Measurements from ENCODE around the gene ADRA2B.

ADRA2B gene

GRCh38 chr2:96091711-96092572 lies 24.4 kb downstream of the ADRA2B start:
- Histone ChIP-seq H3K9ac (ENCODE audit: low read depth, low read length, poor library complexity, severe bottlenecking) (no peak overlapping the region), H3K4me2 (ENCODE audit: low read depth, low read length, poor library complexity, severe bottlenecking) (no peak overlapping the region), H2AFZ (ENCODE audit: low read length) (0 out of 2 replicates have a peak overlapping the region, but pooled peaks have one; percentile 44), H3K79me2 (ENCODE audit: insufficient read depth, low read length) (no peaks in the 10 kb centered on the region), H3K4me1 (ENCODE audit: insufficient read depth, low read length, poor library complexity, severe bottlenecking) (no peaks in the 10 kb centered on the region), H3K36me3 (ENCODE audit: insufficient read depth, low read length) (no peaks in the 10 kb centered on the region), H3K9me3 (ENCODE audit: insufficient read depth, low read depth, low read length) (no peaks in the 10 kb centered on the region), H3K27me3 (ENCODE audit: insufficient read depth, low read length, poor library complexity, severe bottlenecking) (no peaks in the 10 kb centered on the region), H4K20me1 (ENCODE audit: insufficient read depth, low read length, poor library complexity, severe bottlenecking) (no peaks in the 10 kb centered on the region), H3F3A (ENCODE audit: low read depth) (no peaks in the 10 kb centered on the region), H3K9me2 (replicated peaks; ENCODE audit: low read depth, low read length) (no peaks in the 10 kb centered on the region), H3K4me3 (ENCODE audit: low read length, poor library complexity, severe bottlenecking) (no peak overlapping the region)
- no peak for TF ChIP-seq EZH2phosphoT487 (IDR thresholded peaks at IDR 0.05; ENCODE audit: borderline replicate concordance)
- no peak for TF ChIP-seq CTCF (conservative IDR thresholded peaks at IDR 0.05; ENCODE audit: low read length)

- Histone ChIP-seq H4K20me1 (ENCODE audit: insufficient read depth, low read length, poor library complexity, severe bottlenecking) (no peaks in the 10 kb centered on the region), H3K4me2 (ENCODE audit: low read depth, low read length, poor library complexity, severe bottlenecking) (no peak overlapping the region), H3K9ac (ENCODE audit: low read depth, low read length, poor library complexity, severe bottlenecking) (no peak overlapping the region), H3K79me2 (ENCODE audit: insufficient read depth, low read length) (no peaks in the 10 kb centered on the region), H3K4me1 (ENCODE audit: insufficient read depth, low read length, poor library complexity, severe bottlenecking) (no peaks in the 10 kb centered on the region), H3K4me3 (ENCODE audit: low read length, poor library complexity, severe bottlenecking) (no peak overlapping the region), H3K36me3 (ENCODE audit: insufficient read depth, low read length) (no peaks in the 10 kb centered on the region), H2AFZ (ENCODE audit: low read length) (no peak overlapping the region), H3K9me2 (replicated peaks; ENCODE audit: low read depth, low read length) (no peaks in the 10 kb centered on the region), H3F3A (ENCODE audit: low read depth) (no peaks in the 10 kb centered on the region), H3K9me3 (ENCODE audit: insufficient read depth, low read depth, low read length) (no peaks in the 10 kb centered on the region), H3K27me3 (ENCODE audit: insufficient read depth, low read length, poor library complexity, severe bottlenecking) (no peaks in the 10 kb centered on the region)
- TF ChIP-seq CTCF (conservative IDR thresholded peaks at IDR 0.05; ENCODE audit: low read length) (no peak), EZH2phosphoT487 (IDR thresholded peaks at IDR 0.05; ENCODE audit: borderline replicate concordance) (no peak)
These were observed 25.1 kb downstream of the ADRA2B start for GRCh38 chr2:96091141-96091710.

- H3K9ac ChIP-seq (ENCODE audit: low read depth, low read length, poor library complexity, severe bottlenecking), result no peak overlapping the region
- H3K4me3 ChIP-seq (ENCODE audit: low read length, poor library complexity, severe bottlenecking), result no peak overlapping the region
- no peak overlapping the region for H2AFZ ChIP-seq (ENCODE audit: low read length)
- H3K79me2 ChIP-seq (ENCODE audit: insufficient read depth, low read length), result no peaks in the 10 kb centered on the region
- H3K4me2 ChIP-seq (ENCODE audit: low read depth, low read length, poor library complexity, severe bottlenecking), result no peak overlapping the region
- H3K27me3 ChIP-seq (ENCODE audit: insufficient read depth, low read length, poor library complexity, severe bottlenecking), result no peaks in the 10 kb centered on the region
- no peaks in the 10 kb centered on the region for H4K20me1 ChIP-seq (ENCODE audit: insufficient read depth, low read length, poor library complexity, severe bottlenecking)
- no peaks in the 10 kb centered on the region for H3F3A ChIP-seq (ENCODE audit: low read depth)
- no peaks in the 10 kb centered on the region for H3K9me2 ChIP-seq (replicated peaks; ENCODE audit: low read depth, low read length)
- H3K4me1 ChIP-seq (ENCODE audit: insufficient read depth, low read length, poor library complexity, severe bottlenecking), result no peaks in the 10 kb centered on the region
- no peaks in the 10 kb centered on the region for H3K36me3 ChIP-seq (ENCODE audit: insufficient read depth, low read length)
- no peaks in the 10 kb centered on the region for H3K9me3 ChIP-seq (ENCODE audit: insufficient read depth, low read depth, low read length)
- TF ChIP-seq EZH2phosphoT487 (IDR thresholded peaks at IDR 0.05; ENCODE audit: borderline replicate concordance), result no peak
- no peak for TF ChIP-seq CTCF (conservative IDR thresholded peaks at IDR 0.05; ENCODE audit: low read length)
These were observed 26.0 kb downstream of the ADRA2B start for GRCh38 chr2:96090196-96090926.
